Activated CD8-positive, alpha-beta T cell treated with anti-CD3 and anti-CD28 coated beads for 36 hours (primary cell): ENCODE results near the gene RFC4. TPM values are rescaled to one million over a fixed set of nuclear protein-coding genes. Genes with fewer than 3 reads are reported as not detected.
A peak's percentile ranks its signal among the peaks of the same experiment; 100 is the strongest.

ENCODE experiments used
- ATAC-seq: fragments of 200-7000 bp; cut with Tn5 transposase; one replicate; pipeline ENCODE4 v1.10.0; 2021; ENCODE audit warnings: mild to moderate bottlenecking, moderate library complexity
- CTCF ChIA-PET: fragments of 350-600 bp; sonication (Branson Sonifier 250); formaldehyde crosslinking; loops from one replicate; lab custom pipeline; 2021; ENCODE audit warnings: antibody characterized with exemption; lab: Charles Lee
- POLR2A ChIA-PET: fragments of 350-600 bp; sonication (Branson Sonifier 250); formaldehyde crosslinking; loops from one replicate; lab custom pipeline; 2021; ENCODE audit warnings: antibody characterized with exemption; lab: Charles Lee
- DNase-seq: peaks from one replicate; pipeline ENCODE4 v3.0.0-alpha.2; 2020
- H3K27ac Mint-ChIP-seq: one replicate; pipeline ENCODE4 v1.8.0; 2021; ENCODE audit warnings: mild to moderate bottlenecking, mixed read lengths
- H3K27me3 Mint-ChIP-seq: one replicate; pipeline ENCODE4 v1.8.0; 2021; ENCODE audit warnings: mixed read lengths
- H3K36me3 Mint-ChIP-seq: one replicate; pipeline ENCODE4 v1.8.0; 2021; ENCODE audit warnings: low read depth, mixed read lengths
- H3K4me1 Mint-ChIP-seq: one replicate; pipeline ENCODE4 v1.8.0; 2021; ENCODE audit warnings: low read depth, mixed read lengths
- H3K4me3 Mint-ChIP-seq: one replicate; pipeline ENCODE4 v1.8.0; 2021; ENCODE audit warnings: mild to moderate bottlenecking, moderate library complexity, mixed read lengths
- H3K9me3 Mint-ChIP-seq: one replicate; pipeline ENCODE4 v1.8.0; 2021; ENCODE audit warnings: mixed read lengths
- intact Hi-C: fragments of 100-400 bp; cut with micrococcal nuclease; formaldehyde crosslinking; loops from one replicate; pipeline ENCODE4 v1.10.0; 2022
- total RNA-seq, 2 experiments: library from RNA; stranded (reverse); gene quantifications; one replicate each; pipeline ENCODE4 v1.2.3, GENCODE V29; 2021
- TF ChIP-seq, protein P1 (sequence below): fragments of 200-600 bp; IDR thresholded peaks from one replicate; pipeline ENCODE4 v1.8.0; 2022; ENCODE audit warnings: antibody characterized with exemption, mild to moderate bottlenecking

RFC4 gene
- total RNA-seq, 2 experiments from 2014 or later: 110 to 125 TPM

DNA sequence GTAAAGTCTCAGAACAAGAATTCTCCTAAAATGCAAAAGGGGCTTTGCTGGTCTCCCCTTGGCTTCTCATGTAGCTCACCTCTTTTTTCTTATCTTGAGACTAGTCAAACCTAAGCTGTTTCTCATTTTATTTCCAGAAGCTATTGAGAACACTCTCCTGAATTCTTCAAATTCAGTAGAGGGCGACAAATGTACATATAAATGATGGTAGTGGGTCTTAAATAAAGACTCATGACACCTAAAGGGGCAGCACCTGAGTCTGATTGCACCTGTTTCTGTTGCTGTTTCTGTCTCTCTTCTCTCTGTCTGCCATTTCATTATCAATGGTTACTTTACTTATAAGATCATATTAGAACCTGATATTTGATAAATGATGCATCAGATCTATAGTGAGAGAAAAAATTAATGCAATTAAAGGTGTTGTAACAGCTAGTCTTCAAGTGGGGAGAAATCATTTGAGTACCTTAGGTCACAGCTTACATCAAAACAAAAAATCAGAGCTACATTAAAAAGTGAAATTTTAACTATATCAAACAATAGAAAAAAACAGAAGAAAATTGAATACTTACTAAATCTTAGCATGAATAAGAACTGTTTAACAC is 43.2 kb upstream of the RFC4 start:
- H3K27ac Mint-ChIP-seq: no peak overlapping the region
- intact Hi-C loops: loop anchor here (2.0 kb wide), 2 partner anchors 81 to 315 kb away; partner anchors contain the start of gene ST6GAL1
- H3K4me1 Mint-ChIP-seq: peaks cover 8% of the 10 kb centered on the region
- DNase-seq (peak; percentile 32), ATAC-seq (peak; percentile 95)
- CTCF ChIA-PET: interaction anchor here (0.6 to 4.0 kb wide), 75 partner anchors 8 to 484 kb away, joined by 3 to 42 read pairs (median 5); partner anchors contain the start of genes RPL39L and ST6GAL1
- peaks cover 9% of the 10 kb centered on the region for H3K27me3 Mint-ChIP-seq
- TF ChIP-seq, protein P1, sequence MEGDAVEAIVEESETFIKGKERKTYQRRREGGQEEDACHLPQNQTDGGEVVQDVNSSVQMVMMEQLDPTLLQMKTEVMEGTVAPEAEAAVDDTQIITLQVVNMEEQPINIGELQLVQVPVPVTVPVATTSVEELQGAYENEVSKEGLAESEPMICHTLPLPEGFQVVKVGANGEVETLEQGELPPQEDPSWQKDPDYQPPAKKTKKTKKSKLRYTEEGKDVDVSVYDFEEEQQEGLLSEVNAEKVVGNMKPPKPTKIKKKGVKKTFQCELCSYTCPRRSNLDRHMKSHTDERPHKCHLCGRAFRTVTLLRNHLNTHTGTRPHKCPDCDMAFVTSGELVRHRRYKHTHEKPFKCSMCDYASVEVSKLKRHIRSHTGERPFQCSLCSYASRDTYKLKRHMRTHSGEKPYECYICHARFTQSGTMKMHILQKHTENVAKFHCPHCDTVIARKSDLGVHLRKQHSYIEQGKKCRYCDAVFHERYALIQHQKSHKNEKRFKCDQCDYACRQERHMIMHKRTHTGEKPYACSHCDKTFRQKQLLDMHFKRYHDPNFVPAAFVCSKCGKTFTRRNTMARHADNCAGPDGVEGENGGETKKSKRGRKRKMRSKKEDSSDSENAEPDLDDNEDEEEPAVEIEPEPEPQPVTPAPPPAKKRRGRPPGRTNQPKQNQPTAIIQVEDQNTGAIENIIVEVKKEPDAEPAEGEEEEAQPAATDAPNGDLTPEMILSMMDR: peak; percentile 47
- POLR2A ChIA-PET: interaction anchor here (0.6 to 1.4 kb wide), 6 partner anchors 25 to 315 kb away, joined by 3 to 5 read pairs (median 4); no protein-coding TSS in a partner anchor
- no peaks in the 10 kb centered on the region for H3K36me3 Mint-ChIP-seq
- H3K9me3 Mint-ChIP-seq: no peaks in the 10 kb centered on the region
- H3K4me3 Mint-ChIP-seq: no peak overlapping the region

- Mint-ChIP-seq H3K27ac (no peak overlapping the region), H3K9me3 (no peaks in the 10 kb centered on the region), H3K4me3 (no peak overlapping the region), H3K4me1 (peaks cover 8% of the 10 kb centered on the region), H3K27me3 (peaks cover 9% of the 10 kb centered on the region), H3K36me3 (no peaks in the 10 kb centered on the region)
- intact Hi-C loops: no loop called here
- ATAC-seq (no peak), DNase-seq (no peak)
- ChIA-PET CTCF (interaction anchor here (0.9 to 3.3 kb wide), 5 partner anchors 84 to 318 kb away, joined by 3 to 33 read pairs (median 3); partner anchors contain the start of gene ST6GAL1), POLR2A (interaction anchor here (0.9 to 1.4 kb wide), 3 partner anchors 20 to 178 kb away, joined by 3 read pairs; no protein-coding TSS in a partner anchor)
- TF ChIP-seq, protein P1: no peak
These were observed 41.2 kb upstream of the RFC4 start for GRCh38 chr3:186847437-186847836.

- ChIA-PET CTCF (interaction anchor here (1.1 to 1.2 kb wide), 4 partner anchors 12 to 319 kb away, joined by 3 to 5 read pairs (median 3); no protein-coding TSS in a partner anchor), POLR2A (no interaction called here)
- no peaks in the 10 kb centered on the region for H3K36me3 Mint-ChIP-seq
- ATAC-seq: no peak
- H3K4me3 Mint-ChIP-seq: no peak overlapping the region
- H3K27me3 Mint-ChIP-seq: peaks cover 9% of the 10 kb centered on the region
- H3K9me3 Mint-ChIP-seq: no peaks in the 10 kb centered on the region
- no peak for DNase-seq
- H3K27ac Mint-ChIP-seq: no peak overlapping the region
- intact Hi-C loops: no loop called here
- peaks cover 4% of the 10 kb centered on the region for H3K4me1 Mint-ChIP-seq
- TF ChIP-seq, protein P1: no peak
These were observed 39.5 kb upstream of the RFC4 start for GRCh38 chr3:186845756-186846155.

DNA sequence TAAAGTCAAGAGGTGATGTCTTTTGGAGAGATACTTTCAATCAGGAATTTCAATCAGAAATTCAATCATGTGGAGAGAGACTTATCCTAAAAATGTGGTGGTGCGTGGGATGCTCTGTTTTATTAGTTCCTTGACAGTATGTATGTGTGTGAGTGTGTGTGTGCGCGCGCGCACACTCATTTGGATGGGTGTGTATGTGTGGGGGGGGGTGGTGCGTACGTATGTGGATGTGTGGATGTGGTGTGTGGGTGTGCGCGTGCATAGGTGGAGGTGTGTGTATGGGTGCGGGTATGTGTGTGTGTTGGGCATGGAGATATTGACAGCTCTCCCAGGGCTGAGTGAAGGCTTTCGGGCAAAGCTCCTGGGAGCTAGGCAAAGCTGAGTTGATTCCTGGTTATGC is 38.6 kb upstream of the RFC4 start:
- Mint-ChIP-seq H3K27me3 (peaks cover 9% of the 10 kb centered on the region), H3K27ac (no peak overlapping the region), H3K4me3 (no peak overlapping the region), H3K4me1 (peaks cover 4% of the 10 kb centered on the region), H3K9me3 (no peaks in the 10 kb centered on the region), H3K36me3 (no peaks in the 10 kb centered on the region)
- ChIA-PET POLR2A (interaction anchor here (0.6 kb wide), 1 partner anchor 45 kb away, joined by 3 read pairs; no protein-coding TSS in a partner anchor), CTCF (interaction anchor here (1.1 to 1.6 kb wide), 4 partner anchors 11 to 306 kb away, joined by 3 to 6 read pairs (median 4); no protein-coding TSS in a partner anchor)
- no peak for ATAC-seq
- TF ChIP-seq, protein P1: no peak
- intact Hi-C loops: no loop called here
- no peak for DNase-seq

- intact Hi-C loops: no loop called here
- no peak for DNase-seq
- CTCF ChIA-PET: interaction anchor here (0.6 to 2.1 kb wide), 3 partner anchors 271 to 322 kb away, joined by 3 to 4 read pairs (median 4); partner anchors contain the start of gene RPL39L
- Mint-ChIP-seq H3K4me1 (no peaks in the 10 kb centered on the region), H3K36me3 (no peaks in the 10 kb centered on the region), H3K27me3 (peaks cover 9% of the 10 kb centered on the region), H3K27ac (no peak overlapping the region), H3K4me3 (no peak overlapping the region), H3K9me3 (no peaks in the 10 kb centered on the region)
- TF ChIP-seq, protein P1: no peak
- ATAC-seq: no peak
- POLR2A ChIA-PET: no interaction called here
These were observed 36.8 kb upstream of the RFC4 start for GRCh38 chr3:186843039-186843432.
